ENCODE data around the gene DYNC1I1. TPM values are rescaled to one million over a fixed set of nuclear protein-coding genes. Genes with fewer than 3 reads are reported as not detected.

Gene DYNC1I1
- polyA plus RNA-seq, 1 donor, result 0.98 TPM

GRCh38 chr7:95788884-95789283, 16.5 kb downstream of the DYNC1I1 start:
- no peak for DNase-seq

DNA sequence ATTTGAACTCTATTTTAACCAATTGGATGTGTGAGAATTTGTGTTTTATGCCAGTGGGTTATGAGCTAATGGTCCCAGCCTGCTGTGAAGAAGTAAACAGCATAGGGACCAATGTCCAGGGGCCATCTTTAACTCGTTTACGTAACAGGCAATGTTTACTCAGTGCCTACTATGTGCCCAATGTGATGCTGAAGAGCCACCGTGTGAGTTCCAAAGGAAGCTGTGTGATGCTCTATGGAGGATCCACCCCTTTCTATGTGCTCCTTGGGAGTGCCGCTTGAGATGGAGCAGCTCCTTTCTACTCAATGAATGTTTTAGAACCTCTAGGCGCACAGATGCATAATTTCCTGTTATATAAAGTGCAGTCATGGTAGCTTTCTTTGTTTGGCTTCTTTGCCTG, 21.3 kb downstream of the DYNC1I1 start:
- no peak for DNase-seq

DNA sequence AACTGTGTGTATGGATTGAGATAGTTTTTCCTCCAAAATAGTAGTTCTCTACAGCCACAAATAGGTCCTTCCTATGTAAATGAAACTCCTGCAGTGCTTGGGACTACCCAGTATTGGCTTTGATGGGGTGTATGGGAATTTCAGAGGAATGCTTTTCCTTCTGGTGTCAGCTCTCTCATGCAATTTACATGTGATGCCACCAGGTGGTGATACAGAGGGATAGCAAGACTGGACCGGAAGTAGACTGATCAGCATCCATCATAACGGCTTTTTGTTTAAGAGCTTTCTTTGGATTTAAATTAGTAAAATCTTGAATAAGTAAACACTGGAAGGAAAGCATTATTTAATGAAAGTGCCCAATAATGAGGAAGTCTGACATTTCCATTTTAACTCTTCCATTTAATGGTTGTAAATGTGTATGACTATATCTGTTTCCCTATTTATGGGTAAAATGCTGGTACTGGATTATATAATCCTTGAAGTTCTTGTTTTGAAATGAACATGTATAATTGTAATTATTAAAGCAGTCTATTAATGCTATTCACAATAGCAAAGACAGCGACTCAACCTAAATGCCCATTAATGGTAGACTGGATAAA, 22.7 kb downstream of the DYNC1I1 start:
- no peak for DNase-seq

DNA sequence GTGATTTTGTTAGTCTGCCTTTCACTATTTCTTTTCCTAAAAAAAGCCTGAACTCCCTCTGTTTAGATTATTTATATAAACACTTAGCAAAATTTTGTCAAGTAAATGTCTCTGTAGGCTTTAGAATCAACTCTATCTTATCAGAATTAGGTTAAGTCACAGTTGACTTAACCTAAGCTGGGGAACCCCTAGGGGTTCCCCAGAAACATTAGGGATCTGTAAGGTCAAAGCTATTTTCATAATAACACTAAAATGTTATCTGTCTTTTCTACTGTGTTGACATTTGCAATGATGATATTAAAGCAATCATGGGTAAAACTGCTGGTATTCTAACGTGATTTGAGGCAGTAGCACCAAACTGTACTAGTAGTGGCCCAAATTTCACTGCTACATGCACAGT, 24.3 kb downstream of the DYNC1I1 start:
- DNase-seq, result no peak

DNA sequence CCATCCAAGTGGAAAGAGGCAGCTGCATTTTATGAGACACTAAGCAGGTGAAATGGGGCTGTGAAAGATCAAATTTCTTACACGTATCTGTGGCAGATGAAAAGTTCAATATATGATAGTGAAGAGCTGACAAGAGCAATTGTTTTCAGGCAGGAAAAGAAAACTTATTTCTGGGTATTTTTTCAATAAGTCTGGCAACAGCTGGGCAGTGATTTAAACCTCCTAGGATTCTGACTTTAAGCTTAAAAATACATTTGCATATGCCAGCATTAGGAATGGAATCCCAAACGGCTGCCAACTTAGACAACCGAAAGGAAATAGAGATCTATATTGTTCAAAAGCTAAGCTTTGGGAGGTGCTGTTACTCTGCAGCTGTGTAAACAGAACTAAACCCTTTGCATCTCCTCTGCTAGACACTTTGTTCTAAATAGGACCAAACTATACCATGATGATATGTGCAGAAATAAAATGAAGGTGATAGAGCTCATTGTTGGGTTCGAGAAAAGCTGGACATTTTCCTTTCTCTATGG, 26.1 kb downstream of the DYNC1I1 start:
- no peak for DNase-seq

- no peak for DNase-seq
Observed at GRCh38 chr7:95800787-95801186, 28.4 kb downstream of the DYNC1I1 start.

DNA sequence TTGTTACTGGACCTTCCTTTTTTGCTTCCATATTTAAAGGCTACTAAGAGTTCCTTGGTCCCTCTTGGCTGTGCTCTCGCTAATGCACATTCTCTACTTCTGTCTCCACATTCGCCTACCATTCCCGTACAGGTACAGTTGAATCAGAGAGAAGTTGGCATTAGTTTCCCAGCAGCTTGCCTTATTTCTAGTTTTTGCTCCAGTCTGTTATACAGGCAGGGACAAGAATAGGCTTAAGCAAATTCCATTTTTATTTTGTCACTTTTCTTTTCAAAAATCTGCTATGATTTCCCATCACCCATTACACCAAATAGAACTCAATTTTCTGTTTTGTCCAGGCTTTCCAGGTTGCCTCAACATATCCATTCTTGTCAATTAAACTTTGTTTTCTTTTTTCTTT, 29.9 kb downstream of the DYNC1I1 start:
- DNase-seq, result no peak

GRCh38 chr7:95804052-95804451, 31.7 kb downstream of the DYNC1I1 start:
- DNase-seq, result no peak

GRCh38 chr7:95805909-95806308, 33.6 kb downstream of the DYNC1I1 start:
- no peak for DNase-seq

- no peak for DNase-seq
Observed at GRCh38 chr7:95808396-95808795, 36.0 kb downstream of the DYNC1I1 start.

DNA sequence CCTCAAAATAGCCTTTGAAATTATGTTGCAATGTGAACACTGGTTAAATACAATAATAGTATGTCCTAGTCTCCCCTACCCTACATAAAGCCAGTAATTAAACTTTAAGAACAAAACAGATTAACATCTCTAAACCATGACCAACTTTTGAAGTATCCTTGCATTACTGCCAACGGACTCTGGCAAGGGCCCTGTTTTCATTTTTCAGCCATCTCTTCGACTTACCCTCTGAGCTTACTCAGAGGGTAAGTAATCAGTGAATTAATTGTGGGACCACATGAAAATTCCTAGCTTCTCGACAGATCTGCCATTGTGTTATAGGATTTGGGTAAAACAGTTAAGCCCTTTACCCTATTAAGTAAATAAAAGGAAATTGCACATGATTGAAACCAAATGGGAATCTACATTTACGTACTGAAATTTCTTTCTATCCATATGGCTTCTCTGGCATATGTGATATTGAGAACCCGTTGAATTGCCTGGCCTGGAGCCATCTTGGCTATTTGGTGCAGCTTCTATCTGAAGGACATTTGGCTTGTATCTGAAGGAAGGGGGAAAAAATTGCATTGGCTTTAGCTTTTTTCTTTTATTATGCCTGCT, 39.6 kb downstream of the DYNC1I1 start:
- DNase-seq, result no peak

- DNase-seq, result no peak
Observed at GRCh38 chr7:95814721-95815120, 42.4 kb downstream of the DYNC1I1 start.

GRCh38 chr7:95817866-95818640, 45.7 kb downstream of the DYNC1I1 start:
- no peak for DNase-seq

DNA sequence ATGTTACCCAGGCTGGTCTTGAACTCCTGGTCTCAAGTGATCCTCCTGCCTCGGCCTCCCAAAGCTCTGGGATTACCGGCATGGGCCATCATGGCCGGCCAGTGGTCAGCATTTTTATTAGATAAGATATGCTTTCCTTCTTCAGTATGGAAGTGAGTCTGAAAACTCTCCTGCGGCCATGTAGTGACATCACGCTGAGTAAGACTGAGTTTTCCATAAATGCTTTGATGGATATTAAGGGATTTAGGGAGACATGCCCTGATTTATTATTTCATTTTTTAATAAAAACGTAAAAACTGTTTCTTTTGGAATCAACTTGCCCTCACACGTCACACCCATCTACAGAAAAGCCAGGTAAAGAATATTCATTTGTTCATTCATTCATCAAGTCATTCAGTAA, 48.4 kb downstream of the DYNC1I1 start:
- DNase-seq, result no peak

DNA sequence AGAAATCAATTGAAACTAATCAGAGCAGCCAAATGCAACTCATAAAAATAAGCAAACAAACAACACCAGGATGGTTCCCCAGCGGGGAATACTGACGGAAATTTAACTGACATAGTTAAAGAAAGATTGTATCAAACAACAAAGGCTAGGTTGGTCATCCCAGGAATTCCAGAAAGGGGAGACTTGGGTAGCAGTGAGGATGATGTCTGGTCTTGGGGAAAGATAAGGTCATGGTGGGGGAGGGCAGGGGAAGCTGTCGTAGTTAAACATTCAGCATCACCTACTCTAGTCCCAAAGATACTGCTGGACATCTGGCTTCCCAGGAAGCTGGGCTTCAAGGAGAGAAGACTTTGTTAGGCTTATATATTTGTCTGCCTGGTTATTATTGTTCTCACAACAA, 50.4 kb downstream of the DYNC1I1 start:
- DNase-seq, result no peak

- DNase-seq, result no peak
Observed at GRCh38 chr7:95824616-95825015, 52.3 kb downstream of the DYNC1I1 start.

DNA sequence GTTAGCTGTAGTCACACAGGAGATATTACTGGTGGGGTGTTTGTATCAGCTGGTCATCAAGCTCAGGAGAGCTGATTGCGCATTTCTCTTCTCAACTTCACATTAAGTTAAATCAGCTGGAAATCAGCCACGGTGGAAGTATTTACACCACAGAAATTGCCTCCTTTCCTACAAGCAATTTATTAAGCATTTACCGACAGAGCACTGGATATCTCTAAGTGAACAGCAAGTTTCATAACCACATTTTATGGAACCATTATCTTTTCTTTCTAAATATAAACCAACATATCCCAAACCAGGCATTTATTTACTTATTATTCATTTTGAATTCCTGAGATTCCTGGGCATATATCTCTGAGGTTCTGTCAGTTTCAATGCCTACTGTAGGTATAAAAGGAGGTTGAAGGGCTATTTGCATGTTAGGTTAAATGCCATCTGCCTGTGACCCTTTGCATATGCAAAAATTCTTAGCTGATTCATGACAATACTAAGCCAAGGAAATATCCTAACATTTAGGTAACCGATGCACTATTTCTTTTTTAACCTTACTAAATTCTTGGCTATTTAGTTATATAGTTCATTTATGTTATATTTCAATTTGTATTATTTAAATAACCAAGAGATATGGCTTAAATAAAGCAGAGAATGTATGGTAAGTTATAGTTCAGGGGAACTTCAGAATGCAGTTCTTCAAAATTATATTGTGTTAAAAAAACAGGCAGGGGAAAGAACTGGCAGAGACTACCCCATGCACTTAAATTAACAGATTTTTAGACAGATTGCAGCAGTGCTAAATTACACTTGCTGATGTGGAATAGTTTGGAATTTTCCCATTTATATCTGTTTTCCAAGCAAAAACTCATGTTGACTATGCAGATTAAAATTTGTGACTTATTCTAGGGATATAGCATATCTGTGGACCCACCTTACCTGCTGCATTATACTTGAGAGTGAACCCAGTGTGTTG, 56.8 kb downstream of the DYNC1I1 start:
- no peak for DNase-seq

DNA sequence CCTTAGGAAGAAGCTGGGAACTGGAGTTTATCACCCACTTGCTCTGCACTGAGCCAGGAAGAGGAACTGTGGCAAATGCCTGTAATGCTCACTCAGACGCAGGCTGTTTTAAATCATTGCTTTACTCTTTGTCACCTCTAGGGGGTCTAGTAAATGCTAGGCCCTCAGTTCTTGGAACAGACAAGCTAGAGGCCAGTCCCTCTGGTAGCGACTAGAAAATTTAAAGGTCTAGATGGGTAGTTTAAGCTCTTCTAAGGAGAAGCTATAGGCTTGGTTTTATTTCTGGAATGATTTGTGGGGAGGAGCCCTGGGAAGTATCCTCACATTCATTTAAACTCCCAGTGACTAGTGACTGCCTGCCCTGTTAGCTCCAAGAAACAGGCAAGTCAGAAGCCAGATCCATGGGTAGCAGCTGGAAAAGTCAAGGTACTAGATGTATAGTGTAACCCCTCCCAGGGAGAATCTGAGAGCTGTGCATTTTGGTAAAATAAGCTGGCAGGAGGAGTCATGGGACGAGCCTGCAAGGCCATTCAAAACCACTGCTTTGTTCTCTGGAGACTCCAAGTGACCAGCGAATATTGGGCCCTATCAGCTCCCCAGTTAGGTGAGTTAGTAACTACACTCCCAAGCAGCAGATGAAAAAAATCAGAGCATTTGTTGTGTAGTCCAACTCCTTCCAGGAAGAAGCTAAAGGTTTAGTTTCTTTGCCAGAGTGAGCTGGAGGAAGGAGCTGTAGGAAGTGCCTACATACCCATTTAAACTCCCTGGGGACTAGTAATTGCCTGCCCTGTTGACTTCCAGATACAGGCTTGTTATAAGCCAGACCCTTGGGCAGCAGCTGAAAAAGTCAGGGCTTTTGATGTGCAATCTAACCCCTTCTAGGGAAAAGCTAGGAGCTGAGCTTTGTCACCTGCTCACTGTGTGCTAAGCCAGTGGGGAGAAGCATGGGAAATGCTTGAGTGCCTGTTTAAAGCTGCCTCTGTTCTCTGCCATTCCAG, 68.9 kb downstream of the DYNC1I1 start:
- DNase-seq, result no peak

- no peak for DNase-seq
Observed at GRCh38 chr7:95843286-95843685, 70.9 kb downstream of the DYNC1I1 start.

GRCh38 chr7:95845007-95845406, 72.7 kb downstream of the DYNC1I1 start:
- no peak for DNase-seq

- DNase-seq, result no peak
Observed at GRCh38 chr7:95847061-95847460, 74.7 kb downstream of the DYNC1I1 start.
